Muscle layer of duodenum (tissue), 2 donors: ENCODE results near the gene DMBX1.

Experiments used
- H3K27ac ChIP-seq: one replicate; pipeline ENCODE4 v1.7.0; 2013; ENCODE audit warnings: mild to moderate bottlenecking, low read length
- H3K27me3 ChIP-seq: one replicate; pipeline ENCODE4 v1.7.0; 2013; ENCODE audit warnings: low read depth, mild to moderate bottlenecking, control low read depth, low read length
- H3K36me3 ChIP-seq, 2 donors: one replicate each; pipeline ENCODE4 v1.7.0; 2013; ENCODE audit warnings: low read length in 2 of 2, control low read depth in 1 of 2, mild to moderate bottlenecking in 1 of 2; ENCODE audit not compliant: insufficient read depth in 2 of 2, control insufficient read depth in 1 of 2
- H3K4me1 ChIP-seq, 2 donors: one replicate each; pipeline ENCODE4 v1.7.0; 2013; ENCODE audit warnings: low read length in 2 of 2, mild to moderate bottlenecking in 2 of 2, control low read depth in 1 of 2, moderate library complexity in 1 of 2; ENCODE audit not compliant: insufficient read depth in 2 of 2, control insufficient read depth in 1 of 2
- H3K4me3 ChIP-seq, 2 donors: one replicate each; pipeline ENCODE4 v1.7.0; 2013; ENCODE audit warnings: low read length in 2 of 2, low read depth in 1 of 2, mild to moderate bottlenecking in 1 of 2
- H3K9me3 ChIP-seq, 2 donors: one replicate each; pipeline ENCODE4 v1.7.0; 2013; ENCODE audit warnings: low read length in 2 of 2, control low read depth in 1 of 2, mild to moderate bottlenecking in 1 of 2; ENCODE audit not compliant: control insufficient read depth in 1 of 2
- donor health status: healthy.

DMBX1 gene

DNA sequence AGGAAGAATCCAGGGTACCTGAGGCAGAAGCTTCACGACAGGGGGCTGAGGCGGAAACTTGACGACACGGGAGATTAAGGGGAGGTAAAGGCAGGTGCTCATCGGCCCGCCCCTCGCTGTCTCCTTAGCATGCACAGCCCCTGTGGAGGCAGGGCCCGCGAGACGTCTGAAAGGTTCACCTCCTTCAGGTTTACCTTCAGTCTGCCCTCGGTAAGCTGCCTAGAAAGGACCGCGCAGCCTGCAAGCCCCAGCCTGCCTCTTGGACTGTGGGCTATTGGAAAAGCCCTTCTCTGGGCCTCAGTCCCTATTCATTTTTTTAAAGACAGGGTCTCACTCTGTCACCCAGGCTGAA, 33.3 kb downstream of the DMBX1 start:
- Histone ChIP-seq H3K9me3 (no peaks in the 10 kb centered on the region), H3K4me3 (no peak overlapping the region), H3K36me3 (no peaks in the 10 kb centered on the region), H3K27ac (no peak overlapping the region), H3K27me3 (no peaks in the 10 kb centered on the region), H3K4me1 (peaks cover 3 to 6% of the 10 kb centered on the region in 2 donors)

DNA sequence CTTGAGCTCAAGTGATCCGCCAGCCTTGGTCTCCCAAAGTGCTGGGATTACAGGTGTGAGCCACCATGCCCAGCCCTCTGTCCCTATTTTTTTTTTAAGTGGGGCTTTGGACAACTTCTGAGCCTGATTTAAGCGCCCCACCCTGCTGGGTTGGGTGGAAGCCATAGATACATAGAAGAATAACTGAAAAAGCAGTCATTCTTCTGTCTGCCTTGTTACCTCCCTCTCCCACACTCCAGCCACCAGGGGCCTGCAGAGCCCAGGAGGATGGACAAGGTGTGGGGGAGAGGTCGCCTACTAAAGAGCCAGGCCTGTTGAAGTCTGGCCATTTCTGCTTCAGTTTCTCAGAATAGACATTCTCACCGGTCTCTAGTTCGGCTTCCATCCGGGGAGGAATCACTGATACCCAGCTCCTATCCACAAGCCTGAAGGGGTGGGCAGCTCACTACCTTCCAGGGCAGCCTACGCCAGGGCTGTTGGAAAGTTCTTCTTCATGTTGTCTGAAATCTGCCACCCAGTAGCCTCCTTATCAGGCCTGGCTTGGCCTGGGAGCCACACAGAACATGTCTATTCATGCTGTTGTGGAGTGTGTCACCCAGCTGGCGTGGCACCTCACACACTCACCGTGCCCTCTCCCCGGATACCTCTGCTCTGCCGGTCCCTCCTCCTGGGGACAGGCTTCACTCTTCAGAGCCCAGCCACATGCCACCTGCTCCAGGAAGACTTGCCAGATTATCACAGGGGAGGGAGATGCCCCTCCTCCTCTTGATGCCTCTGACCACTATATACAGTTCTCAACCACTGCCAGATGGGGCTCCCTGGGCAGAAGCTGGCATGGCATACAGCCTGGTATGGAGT, 34.1 kb downstream of the DMBX1 start:
- peaks cover 5% of the 10 kb centered on the region for H3K27me3 ChIP-seq
- no peak overlapping the region for H3K4me3 ChIP-seq
- no peak overlapping the region for H3K27ac ChIP-seq
- H3K4me1 ChIP-seq, result peaks cover 3 to 6% of the 10 kb centered on the region in 2 donors
- no peaks in the 10 kb centered on the region for H3K36me3 ChIP-seq
- no peaks in the 10 kb centered on the region for H3K9me3 ChIP-seq

DNA sequence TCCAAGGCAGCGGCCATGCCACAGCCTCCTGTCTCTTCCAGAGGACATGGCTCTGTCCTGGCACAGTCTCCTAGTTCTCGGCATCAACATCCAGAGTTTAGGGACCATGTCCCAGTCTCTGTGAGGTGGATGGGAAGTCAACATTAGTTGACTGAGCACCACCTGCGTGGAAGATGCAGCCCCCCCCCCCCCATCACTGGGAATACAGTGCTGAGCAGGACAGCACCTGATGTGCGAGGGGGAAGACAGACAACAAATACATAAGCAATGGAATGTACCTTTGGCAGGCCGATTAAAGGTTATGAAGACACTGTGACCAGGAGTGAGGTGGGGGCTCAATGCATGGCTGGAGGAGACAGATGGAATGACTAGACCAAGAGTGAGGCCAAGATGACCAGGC, 35.2 kb downstream of the DMBX1 start:
- Histone ChIP-seq H3K4me1 (peaks cover 3 to 6% of the 10 kb centered on the region in 2 donors), H3K9me3 (no peaks in the 10 kb centered on the region), H3K36me3 (no peaks in the 10 kb centered on the region), H3K27me3 (peaks cover 9% of the 10 kb centered on the region), H3K27ac (no peak overlapping the region), H3K4me3 (no peak overlapping the region)

DNA sequence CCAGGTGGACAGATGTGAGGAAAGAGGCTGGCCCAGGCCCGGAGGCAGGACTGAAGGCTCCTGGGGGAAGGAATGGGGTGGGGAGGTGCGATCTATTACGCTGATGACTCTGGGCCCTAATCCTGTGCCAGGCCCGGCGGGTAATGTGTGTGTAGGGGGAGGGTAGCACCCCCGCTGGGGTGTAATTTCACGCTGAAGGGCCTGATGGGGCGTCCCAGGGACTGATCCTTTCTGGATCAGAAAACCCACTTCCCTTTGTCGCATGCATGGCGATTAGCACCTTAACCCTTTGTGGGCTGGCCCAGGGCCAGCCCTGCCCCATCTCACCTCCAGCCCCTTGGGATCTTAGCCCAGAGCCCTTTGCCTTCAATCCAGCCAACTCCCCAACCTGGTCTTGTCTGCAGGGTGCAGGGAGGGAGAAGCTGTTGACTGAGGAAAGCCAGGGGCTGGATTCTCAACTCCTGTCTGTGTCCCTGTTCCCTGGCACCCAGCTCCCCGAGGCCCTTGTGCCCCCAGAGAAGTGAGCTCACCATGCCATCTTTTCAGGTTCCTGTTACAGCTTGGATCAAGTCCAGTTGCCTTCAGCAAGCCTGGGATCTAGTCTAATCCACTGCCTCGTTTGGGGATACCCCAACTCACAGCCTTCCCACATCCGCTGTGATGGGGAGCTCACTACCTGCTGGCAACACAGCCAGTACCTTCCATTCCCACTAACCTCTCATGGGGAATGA, 35.8 kb downstream of the DMBX1 start:
- no peaks in the 10 kb centered on the region for H3K36me3 ChIP-seq
- peaks cover 14% of the 10 kb centered on the region for H3K27me3 ChIP-seq
- no peak overlapping the region for H3K27ac ChIP-seq
- peaks cover 3 to 6% of the 10 kb centered on the region in 2 donors for H3K4me1 ChIP-seq
- H3K4me3 ChIP-seq, result no peak overlapping the region
- no peaks in the 10 kb centered on the region for H3K9me3 ChIP-seq

DNA sequence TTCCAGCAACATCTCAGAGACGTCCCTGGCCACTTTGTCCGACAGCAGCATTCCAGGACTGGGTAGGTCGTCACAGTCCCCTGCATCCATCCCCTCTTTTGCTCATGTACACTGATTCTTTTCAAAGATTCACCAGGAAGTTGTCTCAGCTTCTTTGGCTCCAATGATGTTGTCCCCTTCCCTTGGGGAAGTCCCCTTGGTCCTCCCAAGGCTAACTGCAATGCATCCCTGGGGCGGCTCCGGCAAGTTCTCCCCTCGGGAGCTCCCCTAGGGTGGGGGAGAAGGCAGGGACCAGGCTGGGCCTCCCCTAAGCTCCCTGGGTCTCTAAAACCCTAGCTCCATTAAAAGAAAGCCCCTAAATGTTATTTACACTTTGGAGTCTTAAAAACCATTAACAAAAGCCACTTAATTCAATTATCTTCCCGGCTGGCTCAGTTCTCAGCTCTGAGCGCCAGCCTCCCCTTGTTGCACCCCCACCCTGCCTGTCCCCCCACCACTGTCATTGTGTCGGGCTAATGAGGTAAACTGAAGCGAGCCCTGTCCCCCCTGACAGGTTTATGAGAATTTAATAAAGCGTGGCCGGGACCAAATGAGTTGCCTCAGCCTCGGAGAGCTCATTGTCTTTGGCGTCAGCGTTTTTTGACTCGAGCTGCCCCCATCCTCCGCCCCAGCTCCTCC, 36.5 kb downstream of the DMBX1 start:
- no peak overlapping the region for H3K27ac ChIP-seq
- peaks cover 17% of the 10 kb centered on the region for H3K27me3 ChIP-seq
- peaks cover 3 to 6% of the 10 kb centered on the region in 2 donors for H3K4me1 ChIP-seq
- no peaks in the 10 kb centered on the region for H3K9me3 ChIP-seq
- no peak overlapping the region for H3K4me3 ChIP-seq
- no peaks in the 10 kb centered on the region for H3K36me3 ChIP-seq

DNA sequence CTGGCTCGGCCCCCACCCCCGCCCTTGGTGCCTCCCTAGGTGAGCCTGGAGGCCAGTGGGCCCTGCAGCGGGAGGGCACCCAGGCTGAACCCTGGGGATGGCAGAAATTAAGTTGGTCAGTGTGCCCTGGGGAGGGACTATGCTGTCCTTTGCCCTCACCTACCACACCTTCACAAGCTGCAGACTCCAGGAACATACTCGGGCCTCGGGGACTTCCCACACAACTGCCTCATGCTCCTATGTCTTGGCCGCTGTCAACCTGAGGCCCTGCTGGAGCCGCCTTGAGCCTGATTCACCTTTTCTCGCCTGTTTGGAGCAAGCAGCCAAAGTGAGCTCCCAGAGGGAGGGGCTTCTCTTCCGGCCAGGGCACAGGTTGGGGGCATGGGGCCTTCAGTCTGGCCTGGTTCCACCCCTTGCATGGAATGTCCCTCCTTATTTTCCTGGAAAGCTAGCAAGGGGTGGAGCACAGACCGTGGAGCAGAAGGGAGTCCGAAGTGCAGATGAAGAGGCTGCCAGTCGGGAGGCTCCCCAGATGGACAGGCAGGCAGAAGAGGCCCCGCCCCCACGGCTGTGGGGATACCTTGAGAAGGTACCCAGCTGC, 37.2 kb downstream of the DMBX1 start:
- no peaks in the 10 kb centered on the region for H3K36me3 ChIP-seq
- H3K9me3 ChIP-seq, result no peaks in the 10 kb centered on the region
- no peak overlapping the region for H3K27ac ChIP-seq
- H3K4me3 ChIP-seq, result no peak overlapping the region
- H3K27me3 ChIP-seq, result peaks cover 18% of the 10 kb centered on the region
- peaks cover 3 to 6% of the 10 kb centered on the region in 2 donors for H3K4me1 ChIP-seq

DNA sequence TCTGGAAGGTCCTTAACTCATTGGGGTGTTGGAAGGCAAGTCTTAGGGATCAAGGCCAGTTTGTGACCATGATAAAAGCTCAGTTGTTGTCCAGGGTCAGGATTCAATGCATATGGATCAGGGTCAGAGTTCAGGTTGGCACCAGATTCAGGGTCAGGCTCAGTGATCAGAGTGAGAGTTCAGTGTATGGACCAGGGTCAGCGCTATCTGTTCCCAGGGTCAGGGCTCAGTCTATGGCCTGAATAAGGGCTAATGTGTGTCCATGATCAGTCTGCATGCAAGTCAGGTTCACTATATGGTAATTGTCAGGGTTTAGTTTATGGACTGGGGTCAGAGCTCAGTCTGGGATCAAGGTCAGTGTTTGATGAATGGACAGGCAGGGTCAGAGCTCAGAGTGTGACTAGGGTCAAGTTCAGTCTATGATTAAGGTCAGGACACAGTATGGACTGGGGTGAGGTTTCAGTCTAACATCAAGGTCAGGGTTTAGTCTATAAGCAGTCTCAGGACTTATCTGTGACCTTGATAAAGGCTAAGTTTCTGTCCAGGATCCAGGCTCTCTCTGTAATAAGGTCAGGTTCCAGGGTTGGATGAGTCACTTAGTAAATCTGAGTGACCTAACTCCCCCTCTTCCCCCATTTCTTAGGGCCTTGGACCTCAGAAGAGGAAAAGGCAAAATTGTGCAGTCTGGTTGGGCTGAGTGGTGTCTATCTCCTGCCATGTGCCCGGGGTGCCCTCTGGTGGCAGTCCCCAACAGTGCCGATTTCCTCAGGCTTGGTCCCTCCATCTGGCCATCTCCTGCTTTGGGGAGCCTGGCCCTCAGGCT, 38.0 kb downstream of the DMBX1 start:
- H3K9me3 ChIP-seq, result no peaks in the 10 kb centered on the region
- H3K4me3 ChIP-seq, result no peak overlapping the region
- H3K4me1 ChIP-seq, result peaks cover 5 to 6% of the 10 kb centered on the region in 2 donors
- H3K36me3 ChIP-seq, result no peaks in the 10 kb centered on the region
- no peak overlapping the region for H3K27ac ChIP-seq
- H3K27me3 ChIP-seq, result peaks cover 18% of the 10 kb centered on the region

DNA sequence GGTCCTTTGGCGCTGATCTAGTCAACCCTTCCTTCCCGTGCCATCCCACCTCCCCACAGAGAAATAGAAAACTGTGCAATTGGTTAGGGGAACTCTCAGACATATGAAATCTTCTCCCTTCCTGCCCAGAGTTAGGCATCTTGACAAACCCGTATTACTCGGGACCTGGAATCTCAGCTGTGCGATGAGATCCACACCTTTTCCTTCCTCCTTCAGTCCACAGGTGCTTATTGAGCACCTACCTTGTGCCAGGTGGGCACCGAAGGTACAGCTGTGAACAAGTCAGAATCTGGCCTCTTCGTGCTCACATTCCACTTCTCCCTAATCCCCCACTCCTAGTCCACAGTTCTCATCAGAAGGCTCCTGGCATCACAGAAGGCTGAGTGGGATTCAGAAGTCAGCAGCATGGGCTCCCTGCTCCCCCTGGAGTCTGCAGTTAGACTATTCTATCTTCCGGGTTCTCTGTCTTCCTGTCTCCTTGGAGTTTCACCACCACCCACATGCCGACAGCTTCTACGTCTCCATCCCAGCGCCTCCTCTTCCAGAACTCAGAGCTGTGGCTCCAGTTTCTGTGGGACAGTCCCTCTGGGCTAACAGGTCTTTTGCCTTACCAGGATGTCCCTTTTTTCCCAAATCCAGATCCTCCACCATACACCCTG, 38.8 kb downstream of the DMBX1 start:
- Histone ChIP-seq H3K4me3 (no peak overlapping the region), H3K36me3 (no peaks in the 10 kb centered on the region), H3K27me3 (peaks cover 18% of the 10 kb centered on the region), H3K4me1 (peaks cover 6% of the 10 kb centered on the region in 2 donors), H3K27ac (no peak overlapping the region), H3K9me3 (no peaks in the 10 kb centered on the region)

DNA sequence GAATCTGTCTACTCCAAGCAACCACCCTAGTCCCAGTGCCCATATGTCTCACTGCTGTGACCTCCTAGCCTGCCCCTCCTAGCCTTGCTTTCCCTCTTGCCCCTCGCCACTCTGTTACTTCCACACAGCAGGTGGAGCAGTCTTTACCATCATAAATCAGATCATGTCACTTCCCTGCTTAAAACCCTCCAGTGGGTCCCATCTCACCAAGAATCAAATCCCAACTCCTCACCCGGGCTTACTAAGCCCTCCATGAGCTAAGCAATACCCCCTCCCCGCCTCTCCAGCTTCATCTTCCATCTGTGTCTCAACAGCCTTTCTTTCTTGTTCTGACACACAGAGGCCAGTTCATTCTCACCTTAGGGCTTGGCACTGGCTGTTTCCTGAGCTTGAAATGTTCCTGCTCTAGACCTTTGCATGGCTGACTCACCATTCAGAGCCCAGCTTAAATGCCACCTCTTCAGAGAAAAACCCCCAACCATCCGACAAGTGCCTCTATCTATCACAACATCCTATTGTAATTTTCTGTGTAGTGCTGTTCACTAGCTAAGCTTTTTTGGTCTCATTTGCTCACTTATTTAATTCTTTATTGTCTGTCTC, 39.5 kb downstream of the DMBX1 start:
- Histone ChIP-seq H3K27me3 (peaks cover 18% of the 10 kb centered on the region), H3K36me3 (no peaks in the 10 kb centered on the region), H3K4me1 (peaks cover 6 to 9% of the 10 kb centered on the region in 2 donors), H3K9me3 (no peaks in the 10 kb centered on the region), H3K4me3 (no peak overlapping the region), H3K27ac (no peak overlapping the region)

DNA sequence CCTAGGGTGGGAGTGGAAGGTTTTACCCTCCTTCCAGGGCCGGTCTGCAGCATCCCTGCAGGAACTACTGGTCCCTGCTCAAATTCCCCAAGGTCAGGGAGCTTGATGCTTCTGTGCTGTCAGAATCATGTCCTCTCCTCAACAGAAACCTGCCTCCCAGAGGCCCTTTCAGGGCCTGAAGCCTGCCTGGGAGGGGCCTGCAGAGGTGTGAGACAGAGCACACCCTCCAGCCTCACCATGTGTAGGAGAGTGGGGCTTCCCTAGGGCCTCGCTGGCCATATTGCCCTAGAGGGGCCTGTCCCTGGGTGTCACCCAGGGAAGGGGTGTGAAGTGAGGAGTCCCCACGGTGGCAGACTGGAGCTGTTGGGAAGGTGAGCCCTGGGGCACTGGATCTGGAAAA, 40.7 kb downstream of the DMBX1 start:
- Histone ChIP-seq H3K4me3 (no peak overlapping the region), H3K9me3 (no peaks in the 10 kb centered on the region), H3K4me1 (peaks cover 6 to 9% of the 10 kb centered on the region in 2 donors), H3K27me3 (peaks cover 23% of the 10 kb centered on the region), H3K36me3 (no peaks in the 10 kb centered on the region), H3K27ac (no peak overlapping the region)
